HFF-Myc (cell line): ENCODE measurements around the gene THTPA.

ENCODE experiments used
- DNase-seq: peaks from one replicate; pipeline ENCODE4 v3.0.0-alpha.2; 2011; ENCODE audit warnings: low read depth; ENCODE audit errors: extremely low read depth
- H3K4me3 ChIP-seq: replicated peaks from 2 replicates; pipeline ENCODE4 v1.5.1; 2011; ENCODE audit warnings: low read depth, mild to moderate bottlenecking, control low read depth, low read length
- CTCF ChIP-seq: IDR thresholded peaks from 2 replicates; pipeline ENCODE4 v1.5.1; 2012; ENCODE audit warnings: mild to moderate bottlenecking, low read depth, low read length, control low read depth; ENCODE audit errors: missing control alignments

Gene THTPA

GRCh38 chr14:23546450-23547035 is 9.5 kb upstream of the THTPA start:
- no peak for DNase-seq
- H3K4me3 ChIP-seq: no peak overlapping the region
- TF ChIP-seq CTCF: no peak

- TF ChIP-seq CTCF: no peak
- no peak for DNase-seq
- no peak overlapping the region for H3K4me3 ChIP-seq
These were observed 8.1 kb upstream of the THTPA start for GRCh38 chr14:23547924-23548323.

- no peak overlapping the region for H3K4me3 ChIP-seq
- DNase-seq: no peak
- TF ChIP-seq CTCF: no peak
These were observed 7.4 kb upstream of the THTPA start for GRCh38 chr14:23548351-23549318.

- DNase-seq: no peak
- TF ChIP-seq CTCF: no peak
- peak overlapping the region; percentile 65 for H3K4me3 ChIP-seq
These were observed 5.8 kb upstream of the THTPA start for GRCh38 chr14:23550131-23550811.

GRCh38 chr14:23550812-23551265 is 5.2 kb upstream of the THTPA start:
- DNase-seq: no peak
- peak overlapping the region; percentile 65 for H3K4me3 ChIP-seq
- TF ChIP-seq CTCF: no peak

- H3K4me3 ChIP-seq: peak within 1 kb of the TSS; percentile 65
- DNase-seq: no peak
- TF ChIP-seq CTCF: no peak
These were observed 4.6 kb upstream of the THTPA start, which contains the start of gene ZFHX2 for GRCh38 chr14:23551266-23552028. TSS of gene ZFHX2 (minus strand) at chr14:23551765. CDS start at chr14:23535325, 16,440 bp downstream.
